H1 (cell line): ENCODE measurements around the gene UBP1. TPM values are rescaled to one million over a fixed set of nuclear protein-coding genes. Genes with fewer than 3 reads are reported as not detected.

Experiments
- GABPA ChIP-seq: IDR thresholded peaks from 2 replicates; pipeline ENCODE4 v1.6.1; 2011; ENCODE audit warnings: mild to moderate bottlenecking, low read length, moderate library complexity, borderline replicate concordance; ENCODE audit not compliant: insufficient read depth
- JUN ChIP-seq: IDR thresholded peaks from 2 replicates; pipeline ENCODE4 v1.6.1; 2011; ENCODE audit warnings: low read depth, mild to moderate bottlenecking, improper control_type of control experiment, low read length
- RXRA ChIP-seq: IDR thresholded peaks from 2 replicates; pipeline ENCODE4 v1.6.1; 2011; ENCODE audit warnings: low read depth, mild to moderate bottlenecking, low read length, moderate library complexity; ENCODE audit not compliant: insufficient read depth
- SIRT6 ChIP-seq: IDR thresholded peaks from one replicate; pipeline ENCODE4 v1.7.1; 2012; ENCODE audit warnings: low read length, inconsistent platforms
- SUZ12 ChIP-seq: fragments of 200-600 bp; sonication (generic); IDR thresholded peaks from 2 replicates; pipeline ENCODE4 v1.6.1; 2012; ENCODE audit warnings: mild to moderate bottlenecking, inconsistent platforms, low read length, moderate library complexity, mixed read lengths
- polyA plus RNA-seq, 7 experiments: library from polyadenylated mRNA; depleted of rRNA in 3 of 7; stranded (reverse) in 5 of 7; unstranded in 2 of 7; fragments of >200 nt in 5 of 7; fragments of 200-250 nt in 2 of 7; gene quantifications; 1 replicate in 5 of 7; 2 replicates in 1 of 7; 4 replicates in 1 of 7; pipeline versions ENCODE4 v1.2.1 to v1.2.3, GENCODE V29; 2011 to 2013; ENCODE audit warnings: missing spikeins in 2 of 7, mixed read lengths in 2 of 7
- total RNA-seq: library from RNA; stranded (reverse); fragmentation: NEBNext Ultra II Directional; extraction: Animal tissue kit (Norgen Biotek cat#: 25700); gene quantifications from 2 replicates; pipeline ENCODE4 v1.2.1, GENCODE V29; 2021

The UBP1 gene
- total and polyA plus RNA-seq, 2 of the 8 experiments (the other 6 are each of a cell fraction or from before 2014, with no cell fraction given): 47.3 to 71.9 TPM

GRCh38 chr3:33360136-33360825, 79.9 kb downstream of the UBP1 start (continued):
- no peak for TF ChIP-seq RXRA
- no peak for TF ChIP-seq JUN
- TF ChIP-seq SUZ12: no peak
- no peak for TF ChIP-seq SIRT6
- TF ChIP-seq GABPA: no peak
